Osteocyte (in vitro differentiated cells): Measurements from ENCODE around the gene KATNB1. TPM values are rescaled to one million over a fixed set of nuclear protein-coding genes. Genes with fewer than 3 reads are reported as not detected.

Source experiments
- DNase-seq: peaks from one replicate; pipeline ENCODE4 v3.0.0; 2021; ENCODE audit warnings: mixed read lengths; ENCODE audit not compliant: unreplicated experiment; ENCODE audit errors: extremely low spot score
- H3K27ac Mint-ChIP-seq: one replicate; pipeline ENCODE4 v1.8.0; 2021; ENCODE audit warnings: mild to moderate bottlenecking, mixed read lengths; ENCODE audit not compliant: unreplicated experiment
- H3K27me3 Mint-ChIP-seq: one replicate; pipeline ENCODE4 v1.8.0; 2021; ENCODE audit warnings: mixed read lengths; ENCODE audit not compliant: unreplicated experiment
- H3K36me3 Mint-ChIP-seq: one replicate; pipeline ENCODE4 v1.8.0; 2021; ENCODE audit warnings: mixed read lengths; ENCODE audit not compliant: unreplicated experiment
- H3K4me1 Mint-ChIP-seq: one replicate; pipeline ENCODE4 v1.8.0; 2021; ENCODE audit warnings: mixed read lengths; ENCODE audit not compliant: unreplicated experiment
- H3K4me3 Mint-ChIP-seq: one replicate; pipeline ENCODE4 v1.8.0; 2021; ENCODE audit warnings: mild to moderate bottlenecking, moderate library complexity, mixed read lengths; ENCODE audit not compliant: unreplicated experiment
- H3K9me3 Mint-ChIP-seq: one replicate; pipeline ENCODE4 v1.8.0; 2021; ENCODE audit warnings: mixed read lengths; ENCODE audit not compliant: unreplicated experiment
- microRNA-seq: library from miRNA; unstranded; fragments of <30 nt; microRNA quantifications from one replicate; pipeline ENCODE4 v1.1.0, GENCODE V29; 2020; ENCODE audit not compliant: unreplicated experiment
- total RNA-seq: library from RNA; stranded (reverse); gene quantifications from 2 replicates; pipeline ENCODE4 v1.2.1, GENCODE V29; 2021
- TF ChIP-seq, protein P1 (sequence below): fragments of 200-600 bp; sonication (generic); IDR thresholded peaks from 2 replicates; pipeline ENCODE4 v1.5.0; 2021; ENCODE audit warnings: antibody characterized with exemption, mild to moderate bottlenecking, moderate library complexity

The KATNB1 gene
- total RNA-seq, 1 donor from 2014 or later, result 15.9 TPM

DNA sequence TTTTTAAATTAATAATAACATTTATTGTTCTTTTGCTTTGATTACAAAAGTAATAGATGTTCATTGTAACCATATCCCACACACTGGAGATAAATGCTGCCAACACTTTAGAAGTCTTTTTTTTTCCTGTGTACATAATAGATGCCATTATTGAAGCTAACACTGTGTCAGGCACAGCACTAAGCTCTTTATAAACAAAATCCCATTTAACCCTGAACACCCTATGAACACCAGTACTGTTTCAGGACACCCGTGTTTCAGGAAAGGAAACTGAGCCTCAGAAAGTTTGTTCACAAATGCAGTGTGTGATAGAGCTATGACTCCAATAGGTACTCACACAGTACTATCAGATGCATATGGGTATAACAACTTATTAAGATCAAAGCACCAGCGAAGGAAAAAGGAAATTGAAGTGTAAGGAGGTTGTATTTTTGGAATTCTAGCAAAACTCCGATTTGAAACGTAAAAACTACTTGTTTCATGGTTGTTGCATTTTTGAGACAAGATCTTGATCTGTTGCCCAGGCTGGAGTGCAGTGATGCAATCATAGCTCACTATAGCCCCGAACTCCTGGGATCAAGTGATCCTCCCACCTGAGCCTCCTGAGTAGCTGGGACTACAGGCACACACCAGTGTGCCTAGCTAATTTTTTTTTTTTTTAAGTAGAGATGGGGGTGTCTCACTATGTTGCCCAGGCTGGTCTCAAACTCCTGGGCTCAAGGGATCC lies 68.7 kb downstream of the KATNB1 start:
- no peak for DNase-seq
- Mint-ChIP-seq H3K9me3 (no peaks in the 10 kb centered on the region), H3K27ac (peak overlapping the region; percentile 99), H3K4me1 (peaks cover 79% of the 10 kb centered on the region), H3K4me3 (no peak overlapping the region), H3K36me3 (peaks cover 4% of the 10 kb centered on the region), H3K27me3 (no peaks in the 10 kb centered on the region)
- TF ChIP-seq, protein P1, sequence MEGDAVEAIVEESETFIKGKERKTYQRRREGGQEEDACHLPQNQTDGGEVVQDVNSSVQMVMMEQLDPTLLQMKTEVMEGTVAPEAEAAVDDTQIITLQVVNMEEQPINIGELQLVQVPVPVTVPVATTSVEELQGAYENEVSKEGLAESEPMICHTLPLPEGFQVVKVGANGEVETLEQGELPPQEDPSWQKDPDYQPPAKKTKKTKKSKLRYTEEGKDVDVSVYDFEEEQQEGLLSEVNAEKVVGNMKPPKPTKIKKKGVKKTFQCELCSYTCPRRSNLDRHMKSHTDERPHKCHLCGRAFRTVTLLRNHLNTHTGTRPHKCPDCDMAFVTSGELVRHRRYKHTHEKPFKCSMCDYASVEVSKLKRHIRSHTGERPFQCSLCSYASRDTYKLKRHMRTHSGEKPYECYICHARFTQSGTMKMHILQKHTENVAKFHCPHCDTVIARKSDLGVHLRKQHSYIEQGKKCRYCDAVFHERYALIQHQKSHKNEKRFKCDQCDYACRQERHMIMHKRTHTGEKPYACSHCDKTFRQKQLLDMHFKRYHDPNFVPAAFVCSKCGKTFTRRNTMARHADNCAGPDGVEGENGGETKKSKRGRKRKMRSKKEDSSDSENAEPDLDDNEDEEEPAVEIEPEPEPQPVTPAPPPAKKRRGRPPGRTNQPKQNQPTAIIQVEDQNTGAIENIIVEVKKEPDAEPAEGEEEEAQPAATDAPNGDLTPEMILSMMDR, result no peak

DNA sequence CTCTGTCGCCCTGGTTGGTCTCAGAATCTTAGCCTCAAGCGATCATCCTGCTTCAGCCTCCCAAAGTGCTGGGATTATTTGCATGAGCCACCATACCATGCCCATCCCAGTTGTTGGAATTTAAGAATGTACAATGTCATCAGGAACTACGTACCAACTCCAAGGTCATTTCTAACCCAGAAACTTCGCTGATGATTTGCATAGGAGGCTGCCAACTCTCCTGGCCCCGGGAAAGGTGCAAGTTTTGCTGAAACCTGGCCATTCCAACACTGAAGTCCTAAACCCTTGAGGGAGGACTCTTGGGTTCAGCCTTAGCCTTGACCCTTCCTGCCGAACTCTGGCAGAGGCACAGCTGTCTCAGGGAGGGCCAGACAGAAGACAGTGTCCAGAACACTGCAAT lies 69.6 kb downstream of the KATNB1 start:
- Mint-ChIP-seq H3K36me3 (no peaks in the 10 kb centered on the region), H3K27ac (no peak overlapping the region), H3K9me3 (no peaks in the 10 kb centered on the region), H3K4me3 (no peak overlapping the region), H3K4me1 (peaks cover 80% of the 10 kb centered on the region), H3K27me3 (no peaks in the 10 kb centered on the region)
- TF ChIP-seq, protein P1, result no peak
- DNase-seq, result no peak

Small RNA genes within 50 kb of the gene (microRNA-seq; reads per million reads assigned to microRNA genes)
- gene MIR6772, result not detected

Other genes with a start within 250 kb of the KATNB1 start
- 22.5 and 24.4 TPM in 2 replicates for gene DOK4, start 249.3 kb upstream of the KATNB1 start, total RNA-seq
- 17.2 and 18.8 TPM in 2 replicates for gene CCDC102A, start 199.2 kb upstream of the KATNB1 start, total RNA-seq
- not detected in 2 replicates for gene ADGRG5, start 193.1 kb upstream of the KATNB1 start, total RNA-seq
- gene ADGRG1, start 107.1 kb upstream of the KATNB1 start, total RNA-seq, result 4.6 and 4.8 TPM in 2 replicates
- gene ADGRG3, start 67.5 kb upstream of the KATNB1 start, total RNA-seq, result not detected in 2 replicates
- gene DRC7, start 41.0 kb upstream of the KATNB1 start, total RNA-seq, result not detected in 2 replicates
- 191 and 196 TPM in 2 replicates for gene KIFC3, start 66.7 kb downstream of the KATNB1 start, total RNA-seq
- gene CNGB1, start 235.4 kb downstream of the KATNB1 start, total RNA-seq, result not detected in 2 replicates